Esophagus muscularis mucosa (tissue), 4 donors: Measurements from ENCODE around the gene ATG4D. TPM values are rescaled to one million over a fixed set of nuclear protein-coding genes. Genes with fewer than 3 reads are reported as not detected.
"Not testable (repeated sequence)": the region's sequence is repeated elsewhere in the genome, so short reads cannot be mapped to it uniquely, and the experiment has no call there.

Experiments
- DNase-seq: peaks from one replicate; pipeline ENCODE4 v3.0.0-alpha.2; 2017; ENCODE audit errors: extremely low spot score
- H3K27ac ChIP-seq, 4 donors: fragments of 200-600 bp; sonication (generic); replicated peaks in 1 of 4; 1 replicate in 3 of 4; 2 replicates in 1 of 4; pipeline ENCODE4 v1.5.1; 2016 to 2019; ENCODE audit warnings: mild to moderate bottlenecking in 1 of 4
- H3K27me3 ChIP-seq, 4 donors: fragments of 200-600 bp; sonication (generic); one replicate each; pipeline versions ENCODE4 v1.5.1 to v1.6.0; 2016 to 2019
- H3K36me3 ChIP-seq, 4 donors: fragments of 200-600 bp; sonication (generic); one replicate each; pipeline ENCODE4 v1.5.1; 2016 to 2019
- H3K4me1 ChIP-seq, 4 donors: fragments of 200-600 bp; sonication (generic); one replicate each; pipeline ENCODE4 v1.5.1; 2016 to 2019
- H3K4me3 ChIP-seq, 4 donors: fragments of 200-600 bp; sonication (generic); 1 replicate in 2 of 4; 2 replicates in 2 of 4; pipeline ENCODE4 v1.5.1; 2016 to 2019; ENCODE audit warnings: mild to moderate bottlenecking in 4 of 4, moderate library complexity in 1 of 4
- H3K9me3 ChIP-seq, 4 donors: fragments of 200-600 bp; sonication (generic); 1 replicate in 3 of 4; 2 replicates in 1 of 4; pipeline ENCODE4 v1.5.1; 2016 to 2019
- EP300 ChIP-seq: sonication (generic); formaldehyde crosslinking; IDR thresholded peaks from one replicate; pipeline ENCODE4 v1.6.1; 2017; ENCODE audit warnings: antibody characterized with exemption
- POLR2A ChIP-seq: fragments of 450-650 bp; IDR thresholded peaks from one replicate; pipeline ENCODE4 v1.6.1; 2017; ENCODE audit warnings: antibody characterized with exemption, moderate library complexity, mild to moderate bottlenecking, low read depth
- POLR2AphosphoS5 ChIP-seq, 2 donors: sonication (generic); formaldehyde crosslinking; IDR thresholded peaks; one replicate each; pipeline ENCODE4 v1.6.1; 2017; ENCODE audit warnings: antibody characterized with exemption in 2 of 2
- WGBS: methylation state at CpG from one replicate; pipeline ENCODE4 v1.1.5; 2018; 5-methylcytosine and 5-hydroxymethylcytosine counted together
- intact Hi-C: fragments of 100-400 bp; cut with DNase I; formaldehyde crosslinking; loops from one replicate; pipeline ENCODE4 v1.15.1; 2023
- total RNA-seq, 4 donors: library from RNA; depleted of rRNA; stranded (reverse); fragments of >200 nt; gene quantifications; one replicate each; pipeline versions ENCODE4 v1.1.0 to v1.2.1, GENCODE V29; 2016
- TF ChIP-seq, protein P1 (sequence below), 3 experiments: fragments of 200-600 bp in 2 of 3; fragments of 450-650 bp in 1 of 3; sonication (generic) in 2 of 3; IDR thresholded peaks; one replicate each; pipeline ENCODE4 v1.5.1; 2017 to 2019; ENCODE audit warnings: antibody characterized with exemption in 3 of 3, mild to moderate bottlenecking in 2 of 3, moderate library complexity in 1 of 3

The ATG4D gene
- total RNA-seq, 4 donors from 2014 or later: 18.2 to 44.1 (median 29.7) TPM

DNA sequence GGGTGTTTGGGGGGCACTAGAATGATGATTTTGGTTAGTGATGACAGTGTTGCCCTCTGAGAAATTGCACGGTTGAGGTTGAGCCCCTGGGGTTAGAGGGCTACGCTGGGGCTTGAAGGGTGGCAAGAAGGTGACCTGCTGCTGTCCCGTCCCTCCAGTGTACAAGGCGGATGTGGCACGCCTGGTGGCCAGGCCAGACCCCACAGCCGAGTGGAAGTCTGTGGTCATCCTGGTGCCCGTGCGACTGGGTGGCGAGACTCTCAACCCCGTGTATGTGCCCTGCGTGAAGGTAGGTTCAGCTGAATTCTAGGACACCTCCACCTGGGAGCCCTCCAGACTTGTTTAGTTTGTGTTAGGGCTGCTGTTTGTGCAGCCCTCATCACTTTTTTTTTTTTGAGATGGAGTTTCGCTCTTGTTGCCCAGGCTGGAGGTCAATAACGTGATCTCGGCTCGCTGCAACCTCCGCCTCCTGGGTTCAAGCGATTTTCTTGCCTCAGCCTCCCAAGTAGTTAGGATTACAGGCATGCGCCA, 5.1 kb downstream of the ATG4D start:
- Histone ChIP-seq H3K4me1 (peaks cover 16 to 28% (median 21%) of the 10 kb centered on the region in 4 donors), H3K27ac (no peak overlapping the region), H3K4me3 (no peak overlapping the region), H3K9me3 (no peaks in the 10 kb centered on the region), H3K27me3 (no peaks in the 10 kb centered on the region), H3K36me3 (peaks cover 51 to 80% (median 76%) of the 10 kb centered on the region in 4 donors)
- TF ChIP-seq, protein P1, sequence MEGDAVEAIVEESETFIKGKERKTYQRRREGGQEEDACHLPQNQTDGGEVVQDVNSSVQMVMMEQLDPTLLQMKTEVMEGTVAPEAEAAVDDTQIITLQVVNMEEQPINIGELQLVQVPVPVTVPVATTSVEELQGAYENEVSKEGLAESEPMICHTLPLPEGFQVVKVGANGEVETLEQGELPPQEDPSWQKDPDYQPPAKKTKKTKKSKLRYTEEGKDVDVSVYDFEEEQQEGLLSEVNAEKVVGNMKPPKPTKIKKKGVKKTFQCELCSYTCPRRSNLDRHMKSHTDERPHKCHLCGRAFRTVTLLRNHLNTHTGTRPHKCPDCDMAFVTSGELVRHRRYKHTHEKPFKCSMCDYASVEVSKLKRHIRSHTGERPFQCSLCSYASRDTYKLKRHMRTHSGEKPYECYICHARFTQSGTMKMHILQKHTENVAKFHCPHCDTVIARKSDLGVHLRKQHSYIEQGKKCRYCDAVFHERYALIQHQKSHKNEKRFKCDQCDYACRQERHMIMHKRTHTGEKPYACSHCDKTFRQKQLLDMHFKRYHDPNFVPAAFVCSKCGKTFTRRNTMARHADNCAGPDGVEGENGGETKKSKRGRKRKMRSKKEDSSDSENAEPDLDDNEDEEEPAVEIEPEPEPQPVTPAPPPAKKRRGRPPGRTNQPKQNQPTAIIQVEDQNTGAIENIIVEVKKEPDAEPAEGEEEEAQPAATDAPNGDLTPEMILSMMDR (IDR thresholded peaks at IDR 0.05): no peak
- TF ChIP-seq POLR2A (no peak), POLR2AphosphoS5 (IDR thresholded peaks at IDR 0.05) (no peak), EP300 (no peak)
- DNase-seq: no peak
- WGBS: 91% methylated on average over 16 of the region's 18 CpGs
- intact Hi-C loops: no loop called here

DNA sequence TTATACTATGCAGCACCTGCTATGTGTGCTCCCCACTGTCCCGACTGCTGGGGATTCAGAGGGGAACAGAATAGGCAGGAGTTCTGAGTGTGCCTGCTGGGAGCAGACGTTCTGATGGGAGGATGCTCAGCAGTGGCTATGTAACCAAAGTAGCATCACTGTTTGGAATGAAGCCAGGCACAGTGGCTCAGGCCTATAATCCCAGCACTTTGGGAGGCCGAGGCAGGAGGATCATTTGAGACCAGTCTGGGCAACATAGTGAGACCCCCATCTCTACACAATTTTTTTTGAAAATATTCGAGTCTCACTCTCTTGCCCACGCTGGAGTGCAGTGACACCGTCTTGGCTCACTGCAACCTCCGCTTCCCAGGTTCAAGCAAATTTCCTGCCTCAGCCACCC, 6.0 kb downstream of the ATG4D start:
- Histone ChIP-seq H3K27me3 (no peaks in the 10 kb centered on the region), H3K36me3 (peaks cover 61 to 89% (median 85%) of the 10 kb centered on the region in 4 donors), H3K4me3 (no peak overlapping the region), H3K9me3 (no peaks in the 10 kb centered on the region), H3K27ac (no peak overlapping the region), H3K4me1 (peaks cover 11 to 22% (median 16%) of the 10 kb centered on the region in 4 donors)
- TF ChIP-seq POLR2AphosphoS5 (IDR thresholded peaks at IDR 0.05) (no peak), POLR2A (no peak), EP300 (no peak)
- TF ChIP-seq, protein P1 (IDR thresholded peaks at IDR 0.05): no peak
- DNase-seq: no peak
- WGBS: 81% methylated on average over 7 of the region's 7 CpGs
- intact Hi-C loops: loop anchor here (5.0 kb wide), 1 partner anchor 47 kb away; the partner anchor contains the start of gene KEAP1

DNA sequence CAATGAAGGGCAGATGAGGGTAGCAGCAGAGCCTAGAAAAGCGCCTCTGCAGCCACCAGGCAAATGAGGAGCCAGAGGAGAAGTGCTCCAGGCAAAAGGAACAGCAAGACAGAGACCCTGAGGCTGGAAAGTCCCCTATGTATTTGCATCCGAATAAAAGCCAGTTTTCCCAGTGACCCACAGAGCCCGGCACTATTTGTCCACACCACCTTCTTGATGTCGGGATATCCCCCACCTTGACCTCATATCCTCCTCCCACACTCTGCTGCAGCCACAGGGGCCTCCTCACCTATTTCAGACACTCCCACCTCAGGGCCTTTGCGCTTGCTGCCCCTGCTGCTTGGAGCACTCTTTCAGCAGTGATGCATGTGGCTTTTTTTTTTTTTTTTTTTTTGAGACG, 6.6 kb downstream of the ATG4D start:
- H3K27ac ChIP-seq: no peak overlapping the region
- 93% methylated on average over 6 of the region's 6 CpGs for WGBS
- no peak for DNase-seq
- no peaks in the 10 kb centered on the region for H3K27me3 ChIP-seq
- intact Hi-C loops: loop anchor here (5.0 kb wide), 1 partner anchor 48 kb away; the partner anchor contains the start of gene KEAP1
- no peak overlapping the region for H3K4me3 ChIP-seq
- peaks cover 66 to 95% (median 91%) of the 10 kb centered on the region in 4 donors for H3K36me3 ChIP-seq
- no peaks in the 10 kb centered on the region for H3K9me3 ChIP-seq
- TF ChIP-seq, protein P1 (IDR thresholded peaks at IDR 0.05): no peak
- TF ChIP-seq EP300 (no peak), POLR2A (no peak), POLR2AphosphoS5 (IDR thresholded peaks at IDR 0.05) (no peak)
- peaks cover 5 to 16% (median 10%) of the 10 kb centered on the region in 4 donors for H3K4me1 ChIP-seq

DNA sequence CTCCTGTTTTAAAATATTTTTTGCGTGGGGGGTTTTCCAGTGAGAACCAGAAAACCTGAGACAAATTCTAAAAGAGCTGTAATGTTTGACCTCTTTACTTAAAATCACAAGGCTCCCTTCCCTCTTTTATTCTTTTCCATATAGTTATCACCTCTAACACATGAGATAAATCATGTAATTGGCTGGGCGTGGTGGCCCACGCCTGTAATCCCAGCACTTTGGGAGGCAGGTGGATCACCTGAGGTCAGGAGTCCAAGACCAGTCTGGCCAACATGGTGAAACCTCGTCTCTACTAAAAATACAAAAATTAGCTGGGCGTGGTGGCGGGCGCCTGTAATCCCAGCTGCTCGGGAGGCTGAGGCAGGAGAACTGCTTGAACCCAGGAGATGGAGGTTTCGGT, 7.3 kb downstream of the ATG4D start:
- not testable (repeated sequence) for H3K4me3 ChIP-seq, H3K27ac ChIP-seq, H3K4me1 ChIP-seq, H3K27me3 ChIP-seq, DNase-seq, H3K9me3 ChIP-seq
- peaks cover 71 to 99% (median 96%) of the 10 kb centered on the region in 4 donors for H3K36me3 ChIP-seq
- 95% methylated on average over 9 of the region's 9 CpGs for WGBS
- intact Hi-C loops: loop anchor here (5.0 kb wide), 1 partner anchor 49 kb away; the partner anchor contains the start of gene KEAP1

DNA sequence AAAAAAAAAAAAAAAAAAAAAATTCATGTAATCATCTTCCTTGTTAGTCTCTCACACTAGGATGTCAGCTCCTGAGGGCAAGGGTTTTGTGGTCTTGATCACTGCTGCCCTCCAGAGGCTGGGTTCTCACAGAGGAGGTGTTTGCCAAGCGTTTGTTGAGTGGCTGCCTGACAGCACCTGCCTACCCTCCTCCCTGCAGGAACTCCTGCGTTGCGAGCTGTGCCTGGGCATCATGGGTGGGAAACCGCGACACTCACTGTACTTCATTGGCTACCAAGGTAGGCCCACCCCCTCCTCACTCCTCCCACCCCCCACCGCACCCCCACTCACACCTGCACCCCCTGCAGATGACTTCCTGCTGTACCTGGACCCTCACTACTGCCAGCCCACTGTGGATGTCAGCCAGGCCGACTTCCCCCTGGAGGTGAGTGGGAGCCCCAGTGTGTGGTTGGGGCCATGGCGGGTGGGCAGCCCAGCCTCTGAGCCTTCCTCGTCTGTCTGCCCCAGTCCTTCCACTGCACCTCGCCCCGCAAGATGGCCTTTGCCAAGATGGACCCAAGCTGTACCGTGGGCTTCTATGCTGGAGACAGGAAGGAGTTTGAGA, 8.1 kb downstream of the ATG4D start:
- 94% methylated on average over 10 of the region's 12 CpGs for WGBS
- Histone ChIP-seq H3K36me3 (peaks cover 73 to 100% (median 98%) of the 10 kb centered on the region in 4 donors), H3K9me3 (no peaks in the 10 kb centered on the region), H3K27ac (no peak overlapping the region), H3K27me3 (no peaks in the 10 kb centered on the region), H3K4me1 (peaks cover 0 to 4% (median under 1%) of the 10 kb centered on the region in 4 donors), H3K4me3 (no peak overlapping the region)
- no peak for DNase-seq
- intact Hi-C loops: loop anchor here (5.0 kb wide), 1 partner anchor 49 kb away; the partner anchor contains the start of gene KEAP1
- TF ChIP-seq, protein P1 (IDR thresholded peaks at IDR 0.05): no peak
- no peak for TF ChIP-seq EP300
- no peak for TF ChIP-seq POLR2A
- no peak for TF ChIP-seq POLR2AphosphoS5 (IDR thresholded peaks at IDR 0.05)
